Body of pancreas (tissue), 4 donors: ENCODE measurements around the gene COL4A2. TPM values are rescaled to one million over a fixed set of nuclear protein-coding genes. Genes with fewer than 3 reads are reported as not detected.
A peak's percentile ranks its signal among the peaks of the same experiment; 100 is the strongest.
"Not testable (repeated sequence)": the region's sequence is repeated elsewhere in the genome, so short reads cannot be mapped to it uniquely, and the experiment has no call there.

Experiments used
- ATAC-seq: fragments of 150-250 bp; one replicate; pipeline ENCODE4 v1.9.1; 2016
- DNase-seq, 4 donors: peaks; one replicate each; pipeline ENCODE4 v3.0.0-alpha.2; 2019
- H3K27ac ChIP-seq, 4 donors: fragments of 200-600 bp; sonication (generic); 1 replicate in 3 of 4; 2 replicates in 1 of 4; pipeline versions ENCODE4 v1.5.1 to v1.6.1; 2016 to 2019; ENCODE audit warnings: mild to moderate bottlenecking in 1 of 4, mixed read lengths in 1 of 4, moderate library complexity in 1 of 4
- H3K27me3 ChIP-seq, 2 donors: fragments of 200-600 bp; sonication (generic); one replicate each; pipeline ENCODE4 v1.6.0; 2016; ENCODE audit warnings: mild to moderate bottlenecking in 1 of 2
- H3K36me3 ChIP-seq, 2 donors: fragments of 200-600 bp; sonication (generic); replicated peaks in 1 of 2; 2 replicates each; pipeline ENCODE4 v1.5.1; 2016; ENCODE audit warnings: low read depth in 2 of 2; ENCODE audit not compliant: insufficient read depth in 1 of 2
- H3K4me1 ChIP-seq: fragments of 200-600 bp; sonication (generic); one replicate; pipeline ENCODE4 v1.6.0; 2016
- H3K4me3 ChIP-seq, 2 donors: fragments of 200-600 bp; sonication (generic); 1 replicate in 1 of 2; 2 replicates in 1 of 2; pipeline ENCODE4 v1.5.1; 2016 to 2019
- H3K9me3 ChIP-seq, 3 donors: fragments of 200-600 bp; sonication (generic); 1 replicate in 2 of 3; 2 replicates in 1 of 3; pipeline ENCODE4 v1.5.1; 2016
- CTCF ChIP-seq, 7 experiments: fragments of 450-650 bp in 4 of 7; fragments of 200-600 bp in 3 of 7; sonication (generic) in 3 of 7; IDR thresholded peaks; one replicate each; pipeline ENCODE4 v1.5.1; 2016 to 2019; ENCODE audit warnings: antibody characterized with exemption in 7 of 7
- POLR2A ChIP-seq, 3 donors: fragments of 450-650 bp; IDR thresholded peaks; one replicate each; pipeline ENCODE4 v1.6.1; 2016; ENCODE audit warnings: antibody characterized with exemption in 3 of 3, mild to moderate bottlenecking in 2 of 3
- WGBS, 2 donors: methylation state at CpG; one replicate each; pipeline ENCODE4 v1.1.5; 2017; 5-methylcytosine and 5-hydroxymethylcytosine counted together
- intact Hi-C: fragments of 100-400 bp; cut with DNase I; formaldehyde crosslinking; loops from one replicate; pipeline ENCODE4 v1.15.1; 2023
- total RNA-seq, 2 donors: library from RNA; depleted of rRNA; stranded (reverse); fragments of >200 nt; gene quantifications; one replicate each; pipeline ENCODE4 v1.1.0, GENCODE V29; 2016

COL4A2 gene
- total RNA-seq, 2 donors from 2014 or later: 69.3 to 230 TPM

- Histone ChIP-seq H3K27me3 (peaks cover 0 to 6% of the 10 kb centered on the region in 2 donors), H3K9me3 (no peaks in the 10 kb centered on the region), H3K4me1 (peaks cover 57% of the 10 kb centered on the region), H3K27ac (peak overlapping the region in 2 of 4 donors; percentile 77 to 82), H3K36me3 (no peaks in the 10 kb centered on the region), H3K4me3 (no peak overlapping the region)
- 79 to 80% methylated on average over 16 of the region's 16 CpGs for WGBS, 2 donors
- intact Hi-C loops: no loop called here
- ATAC-seq: no peak
- DNase-seq: no peak
- TF ChIP-seq CTCF (IDR thresholded peaks at IDR 0.05) (no peak), POLR2A (IDR thresholded peaks at IDR 0.05) (no peak)
Observed at GRCh38 chr13:110309661-110310524, 2.8 kb downstream of the COL4A2 start.

GRCh38 chr13:110310541-110311442 lies 3.7 kb downstream of the COL4A2 start:
- WGBS, 2 donors: 59 to 70% methylated on average over 9 to 14 of the region's 14 CpGs
- peaks cover 57% of the 10 kb centered on the region for H3K4me1 ChIP-seq
- ATAC-seq: no peak
- TF ChIP-seq POLR2A (IDR thresholded peaks at IDR 0.05) (no peak), CTCF (IDR thresholded peaks at IDR 0.05) (no peak)
- no peaks in the 10 kb centered on the region for H3K36me3 ChIP-seq
- DNase-seq: no peak
- peaks cover 0 to 6% of the 10 kb centered on the region in 2 donors for H3K27me3 ChIP-seq
- peak overlapping the region in 1 of 4 donors; percentile 5 for H3K27ac ChIP-seq
- H3K4me3 ChIP-seq: no peak overlapping the region
- no peaks in the 10 kb centered on the region for H3K9me3 ChIP-seq
- intact Hi-C loops: no loop called here

- intact Hi-C loops: no loop called here
- ATAC-seq (no peak), DNase-seq (no peak)
- H3K27ac ChIP-seq: peak overlapping the region in 3 of 4 donors; percentile 5 to 45 (median 16)
- H3K27me3 ChIP-seq: peaks cover 0 to 6% of the 10 kb centered on the region in 2 donors
- no peaks in the 10 kb centered on the region for H3K9me3 ChIP-seq
- peaks cover 52% of the 10 kb centered on the region for H3K4me1 ChIP-seq
- 54 to 71% methylated on average over 25 to 30 of the region's 30 CpGs for WGBS, 2 donors
- no peaks in the 10 kb centered on the region for H3K36me3 ChIP-seq
- no peak for TF ChIP-seq POLR2A (IDR thresholded peaks at IDR 0.05)
- TF ChIP-seq CTCF (IDR thresholded peaks at IDR 0.05): no peak
- no peak overlapping the region for H3K4me3 ChIP-seq
Observed at GRCh38 chr13:110311443-110312338, 4.6 kb downstream of the COL4A2 start.

GRCh38 chr13:110312339-110313031 lies 5.4 kb downstream of the COL4A2 start:
- DNase-seq: no peak
- ATAC-seq: no peak
- H3K36me3 ChIP-seq: no peaks in the 10 kb centered on the region
- no peak overlapping the region for H3K4me3 ChIP-seq
- H3K4me1 ChIP-seq: peaks cover 44% of the 10 kb centered on the region
- H3K27ac ChIP-seq: no peak overlapping the region
- H3K9me3 ChIP-seq: no peaks in the 10 kb centered on the region
- intact Hi-C loops: no loop called here
- TF ChIP-seq CTCF (IDR thresholded peaks at IDR 0.05): no peak
- TF ChIP-seq POLR2A (IDR thresholded peaks at IDR 0.05): no peak
- 62 to 64% methylated on average over 4 of the region's 4 CpGs for WGBS, 2 donors
- peaks cover 0 to under 1% of the 10 kb centered on the region in 2 donors for H3K27me3 ChIP-seq

GRCh38 chr13:110313261-110313660 lies 6.2 kb downstream of the COL4A2 start:
- DNase-seq, H3K27ac ChIP-seq, H3K36me3 ChIP-seq, H3K27me3 ChIP-seq, ATAC-seq, H3K9me3 ChIP-seq, intact Hi-C loops, H3K4me3 ChIP-seq: not testable (repeated sequence)
- H3K4me1 ChIP-seq: peaks cover 38% of the 10 kb centered on the region
- 77 to 85% methylated on average over 11 to 12 of the region's 29 CpGs for whole genome bisulfite sequencing, 2 donors

- H3K27ac ChIP-seq, intact Hi-C loops, ATAC-seq, H3K27me3 ChIP-seq, H3K36me3 ChIP-seq, H3K9me3 ChIP-seq, DNase-seq, H3K4me3 ChIP-seq: not testable (repeated sequence)
- 46 to 68% methylated on average over 4 to 9 of the region's 16 CpGs for WGBS, 2 donors
- H3K4me1 ChIP-seq: peaks cover 38% of the 10 kb centered on the region
Observed at GRCh38 chr13:110313733-110314132, 6.6 kb downstream of the COL4A2 start.
